GM10847 (cell line): ENCODE results near the gene GRID2IP.

Experiments
- POLR2A ChIP-seq: IDR thresholded peaks from 2 replicates; pipeline ENCODE4 v1.6.1; 2011; ENCODE audit not compliant: insufficient read length; ENCODE audit errors: extremely low read depth

The GRID2IP gene

DNA sequence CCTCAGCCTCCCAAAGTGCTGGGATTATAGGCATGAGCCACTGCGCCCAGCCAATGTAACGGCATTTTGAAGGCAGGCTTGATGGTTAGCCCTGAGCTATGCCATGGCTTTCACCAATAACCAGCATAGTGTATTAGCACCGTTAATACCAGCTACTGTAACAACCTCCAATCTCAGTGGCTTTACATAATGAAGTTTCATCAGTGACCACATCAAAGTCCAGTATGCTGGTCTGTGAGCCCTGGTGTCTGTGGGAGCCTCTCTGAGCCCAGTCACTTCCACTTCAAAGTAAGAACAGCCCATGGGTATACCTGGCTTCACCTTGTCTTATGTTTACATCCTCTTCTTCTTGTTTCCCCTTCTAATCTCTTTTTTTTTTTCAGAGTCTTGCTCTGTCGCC lies 14.4 kb upstream of the GRID2IP start:
- TF ChIP-seq POLR2A = no peak

DNA sequence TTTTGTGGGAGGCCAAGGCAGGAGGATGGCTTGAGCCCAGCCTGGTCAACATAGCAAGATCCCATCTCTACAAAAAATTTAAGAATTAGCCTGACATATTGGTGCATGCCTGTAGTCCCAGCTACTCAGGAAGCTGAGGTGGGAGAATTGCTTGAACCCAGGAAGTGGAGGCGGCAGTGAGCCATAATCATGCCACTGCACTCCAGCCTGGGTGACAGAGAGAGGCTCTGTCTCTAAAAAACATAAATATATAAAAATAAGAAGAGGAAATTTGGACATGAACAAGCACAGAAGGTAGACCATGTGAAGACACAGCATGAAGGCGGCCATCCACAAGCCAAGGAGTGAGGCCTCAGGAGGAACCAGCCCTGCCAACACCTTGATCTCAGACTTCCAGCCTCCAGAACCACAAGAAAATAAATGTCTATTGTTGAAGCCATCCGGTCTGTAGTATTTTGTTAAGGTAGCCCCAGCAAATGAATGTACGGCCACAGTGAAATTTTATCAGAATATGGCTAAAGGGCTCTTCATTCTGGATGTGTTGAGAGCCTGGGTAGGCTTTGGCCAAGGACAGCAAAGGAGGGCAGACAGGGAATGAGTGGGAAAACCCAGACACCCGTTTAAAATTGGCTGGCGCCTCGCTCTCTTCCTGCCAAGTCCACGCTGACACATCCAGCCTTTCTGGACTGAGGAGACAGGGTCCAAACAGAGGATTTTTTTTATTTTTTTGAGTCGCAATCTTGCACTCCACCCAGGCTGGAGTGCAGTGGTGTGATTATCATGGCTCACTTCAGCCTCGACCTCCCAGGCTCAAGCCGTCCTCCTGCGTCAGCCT lies 12.9 kb upstream of the GRID2IP start:
- TF ChIP-seq POLR2A = no peak

DNA sequence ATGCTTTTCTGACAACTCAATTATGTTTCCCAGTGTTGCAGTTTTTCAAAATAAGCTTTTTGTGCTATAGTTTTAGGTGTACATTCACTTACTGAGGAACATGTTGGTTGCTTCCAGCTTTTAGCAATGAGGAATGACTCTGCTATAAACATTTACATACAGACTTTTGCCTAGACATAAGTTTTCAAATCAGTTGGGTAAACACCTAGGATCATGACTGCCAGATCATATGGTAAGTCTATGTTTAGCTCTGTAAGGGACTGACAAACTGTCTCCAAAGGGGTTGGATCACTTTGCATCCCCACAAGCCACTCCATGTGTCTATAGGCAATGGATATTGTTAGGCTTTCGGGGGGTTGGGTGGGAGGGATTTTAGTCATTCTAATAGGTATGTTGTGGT lies 10.8 kb upstream of the GRID2IP start:
- TF ChIP-seq POLR2A = no peak

DNA sequence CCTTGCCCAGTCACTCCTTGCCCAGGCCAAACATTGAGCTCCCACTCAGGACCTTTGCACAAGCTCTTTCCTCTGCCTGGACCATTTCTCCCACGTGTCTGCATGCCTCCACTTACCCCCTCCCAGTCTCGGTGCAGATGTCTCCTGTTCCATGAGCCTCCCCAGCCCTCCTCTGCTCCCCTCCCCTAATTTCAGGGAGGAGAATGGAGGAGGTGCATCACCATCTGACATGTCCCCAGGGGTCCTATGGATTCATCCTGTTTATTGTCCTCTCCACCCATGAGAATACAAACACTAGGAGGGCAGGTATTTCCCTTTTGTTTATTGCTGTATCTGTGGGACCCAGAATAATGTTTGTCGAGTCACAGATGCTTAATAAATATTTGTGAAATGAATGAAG lies 8.6 kb upstream of the GRID2IP start:
- no peak for TF ChIP-seq POLR2A

DNA sequence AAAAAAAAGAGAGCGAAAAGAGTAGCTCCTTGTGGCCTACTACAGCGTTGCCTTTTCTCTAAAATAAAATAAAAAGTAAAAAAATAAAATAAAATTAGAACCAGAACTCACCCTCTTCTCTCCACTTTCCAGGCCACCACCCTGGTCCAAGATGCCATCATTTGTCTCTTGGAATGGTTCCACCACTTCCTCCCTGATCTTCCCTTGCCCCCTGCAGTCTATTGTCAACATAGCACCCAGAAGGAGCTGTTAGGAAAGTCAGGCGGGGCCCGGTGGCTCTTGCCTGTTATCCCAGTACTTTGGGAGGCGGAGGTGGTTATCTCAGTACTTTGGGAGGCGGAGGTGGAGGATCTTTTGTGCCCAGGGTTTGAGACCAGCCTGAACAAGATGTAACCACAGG lies 7.6 kb upstream of the GRID2IP start:
- TF ChIP-seq POLR2A = no peak

DNA sequence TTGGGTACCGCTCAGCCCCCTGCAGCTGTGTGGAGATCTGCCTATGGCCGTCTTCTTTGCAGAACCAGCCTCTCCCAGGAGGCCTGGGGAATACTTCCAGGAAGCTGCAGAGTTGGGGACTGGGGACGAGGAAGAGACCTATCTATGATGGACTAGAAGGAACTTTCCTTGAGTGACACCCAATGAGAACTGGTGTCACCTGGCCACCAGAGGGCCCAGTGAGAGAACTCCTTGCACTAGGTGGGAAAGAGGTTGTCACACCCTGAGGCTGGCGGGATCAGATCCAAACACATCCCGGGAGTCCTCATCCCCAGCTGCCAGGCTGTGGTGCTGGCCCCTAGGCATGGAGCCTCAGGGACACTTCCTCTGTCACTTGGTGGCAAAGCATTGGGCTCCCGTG lies 4.9 kb upstream of the GRID2IP start:
- TF ChIP-seq POLR2A = no peak

DNA sequence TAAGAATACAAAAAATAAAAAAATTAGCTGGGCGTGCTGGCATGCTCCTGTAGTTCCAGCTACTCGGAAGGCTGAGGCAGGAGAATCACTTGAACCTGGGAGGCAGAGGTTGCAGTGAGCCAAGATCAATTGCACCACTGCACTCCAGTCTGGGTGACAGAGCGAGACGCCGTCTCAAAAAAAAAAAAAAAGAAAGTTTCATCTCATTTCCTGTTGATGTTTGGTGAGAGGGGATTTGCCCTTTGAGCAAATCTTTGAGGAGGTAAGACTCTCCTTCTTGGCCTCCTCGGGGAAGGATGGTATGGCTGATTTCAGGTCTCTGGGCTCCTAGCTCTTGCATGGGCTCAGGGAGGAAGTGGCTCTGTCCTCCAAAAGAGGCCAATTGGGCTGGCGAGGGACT lies 3.6 kb upstream of the GRID2IP start:
- no peak for TF ChIP-seq POLR2A

DNA sequence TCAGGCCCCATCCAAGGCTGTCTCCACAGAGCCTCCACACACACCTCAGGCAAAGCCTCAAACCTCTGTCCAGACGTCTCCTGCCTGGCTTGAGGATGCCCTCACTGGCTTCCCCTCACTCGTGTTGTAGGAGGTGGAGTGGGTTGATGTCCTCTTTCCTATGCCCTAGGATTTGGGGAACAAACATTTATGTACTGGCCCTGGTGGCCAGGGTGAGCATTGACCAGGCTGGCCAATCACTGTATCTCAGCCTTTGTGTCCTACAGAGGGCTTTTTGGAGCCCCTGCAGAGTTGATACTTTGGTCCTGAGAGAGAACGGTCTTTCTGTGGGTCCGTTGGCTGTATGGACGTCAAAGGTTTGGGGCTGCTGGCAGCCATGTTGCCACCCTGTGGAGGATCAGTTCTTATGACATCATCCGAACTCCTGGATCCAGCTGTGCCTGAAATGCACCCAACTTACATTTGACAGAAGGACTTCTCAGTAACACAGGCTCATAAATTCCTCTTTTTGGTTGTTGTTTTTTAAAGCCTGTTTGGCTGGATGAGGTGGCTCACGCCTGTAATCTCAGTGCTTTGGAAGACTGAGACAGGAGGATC lies 2.3 kb upstream of the GRID2IP start:
- no peak for TF ChIP-seq POLR2A

DNA sequence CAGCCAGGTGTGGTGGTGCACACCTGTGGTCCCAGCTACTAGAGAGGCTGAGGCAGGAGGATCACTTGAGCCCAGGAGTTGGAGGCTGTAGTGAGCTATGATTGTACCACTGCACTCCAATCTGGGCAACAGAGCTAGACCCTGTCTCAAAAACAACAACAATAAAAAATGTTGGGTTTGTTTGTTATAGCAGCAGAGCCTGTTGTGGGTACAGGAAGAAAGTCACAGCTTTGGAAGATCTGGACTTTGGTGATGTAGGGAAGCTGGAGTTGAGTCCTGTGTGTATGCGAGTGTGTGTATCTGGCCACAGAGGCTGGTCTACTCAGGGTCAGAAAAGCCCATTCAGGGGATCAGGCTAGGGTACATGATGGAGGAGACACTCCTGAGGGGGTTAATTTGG lies 3.9 kb downstream of the GRID2IP start:
- TF ChIP-seq POLR2A = no peak

DNA sequence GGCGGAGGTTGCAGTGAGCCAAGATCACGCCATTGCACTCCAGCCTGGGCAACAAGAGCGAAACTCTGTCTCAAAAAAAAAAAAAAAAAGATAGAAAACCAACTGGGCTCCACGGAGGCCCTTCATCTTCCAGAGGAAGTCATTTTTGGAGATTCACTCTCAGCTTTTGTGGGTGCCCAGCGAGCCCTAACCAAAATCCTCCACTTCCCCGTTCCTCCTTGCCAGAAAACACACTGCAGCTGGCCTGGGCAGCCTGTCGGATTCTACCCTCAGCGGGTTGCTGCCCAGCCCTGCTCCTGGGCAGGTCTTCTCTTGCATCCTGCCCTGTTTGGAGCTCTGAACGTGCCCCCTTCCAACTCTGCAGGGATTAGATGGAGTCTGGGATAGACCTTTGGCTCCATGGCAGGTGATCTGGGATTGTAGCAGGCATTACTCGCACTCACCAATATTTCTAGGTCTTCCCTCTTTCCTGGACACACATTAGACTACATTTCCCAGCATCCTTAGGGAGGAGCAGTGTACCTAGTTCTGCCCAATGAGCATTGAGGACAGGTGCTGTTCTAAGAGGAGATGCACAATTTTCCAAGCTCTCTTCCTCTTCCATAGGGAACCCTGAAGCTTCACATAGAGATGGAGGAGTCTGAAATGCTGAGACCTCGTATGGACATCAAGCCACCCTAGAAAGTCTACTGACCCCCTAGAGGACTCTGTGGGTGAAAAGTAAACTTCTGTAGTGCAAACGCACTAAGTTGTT lies 4.6 kb downstream of the GRID2IP start:
- TF ChIP-seq POLR2A = no peak

DNA sequence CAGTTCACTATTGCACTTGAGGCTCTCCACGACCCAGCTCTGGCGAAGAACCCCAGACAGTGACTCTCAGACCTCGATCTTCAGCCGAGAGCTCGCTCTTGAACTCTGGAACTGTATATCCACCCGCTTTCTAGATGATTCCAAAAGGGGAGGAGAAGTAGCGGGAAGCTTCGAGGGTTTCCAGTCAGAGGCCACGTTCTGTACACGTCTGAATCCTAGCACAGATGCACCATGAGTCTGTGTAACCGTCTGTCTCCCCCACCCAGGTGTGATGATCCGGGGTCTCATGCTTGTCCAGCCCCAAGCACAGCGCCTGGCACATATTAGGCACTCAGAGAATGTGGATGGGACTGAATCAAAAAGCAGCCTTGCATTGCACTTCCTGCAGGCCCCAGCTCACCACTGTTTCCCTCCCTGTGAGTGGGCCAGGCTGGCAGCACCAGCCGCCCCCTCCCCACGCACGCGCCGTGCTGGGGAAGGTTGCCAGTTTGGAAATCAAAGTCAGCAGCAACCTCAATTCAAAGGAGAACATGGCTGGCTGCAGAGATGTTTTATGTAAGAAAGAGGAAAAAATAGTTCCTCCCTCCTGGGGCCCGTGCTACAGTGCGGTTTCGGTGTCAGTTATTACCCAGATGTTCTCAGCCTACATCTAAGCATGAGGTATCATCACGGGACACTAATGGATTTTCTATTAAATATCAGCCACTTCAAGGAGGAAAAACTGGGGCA lies 5.7 kb downstream of the GRID2IP start:
- no peak for TF ChIP-seq POLR2A

DNA sequence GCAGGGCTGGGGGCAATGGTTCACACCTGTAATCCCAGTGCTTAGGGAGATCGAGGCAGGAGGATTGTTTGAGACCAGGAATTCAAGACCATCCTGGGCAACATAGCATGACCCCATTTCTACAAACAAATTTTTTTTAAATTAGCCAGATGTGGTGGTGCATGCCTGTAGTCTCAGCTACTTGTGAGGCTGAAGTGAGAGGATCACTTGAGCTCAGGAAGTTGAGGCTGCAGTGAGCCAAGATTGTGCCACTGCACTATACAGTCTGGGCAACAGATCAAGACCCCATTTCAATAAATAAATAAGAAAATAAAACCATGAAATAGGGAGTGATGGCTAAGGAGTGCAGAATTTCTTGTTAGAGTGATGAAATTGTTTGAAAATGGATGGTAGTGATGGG lies 8.9 kb downstream of the GRID2IP start:
- no peak for TF ChIP-seq POLR2A

DNA sequence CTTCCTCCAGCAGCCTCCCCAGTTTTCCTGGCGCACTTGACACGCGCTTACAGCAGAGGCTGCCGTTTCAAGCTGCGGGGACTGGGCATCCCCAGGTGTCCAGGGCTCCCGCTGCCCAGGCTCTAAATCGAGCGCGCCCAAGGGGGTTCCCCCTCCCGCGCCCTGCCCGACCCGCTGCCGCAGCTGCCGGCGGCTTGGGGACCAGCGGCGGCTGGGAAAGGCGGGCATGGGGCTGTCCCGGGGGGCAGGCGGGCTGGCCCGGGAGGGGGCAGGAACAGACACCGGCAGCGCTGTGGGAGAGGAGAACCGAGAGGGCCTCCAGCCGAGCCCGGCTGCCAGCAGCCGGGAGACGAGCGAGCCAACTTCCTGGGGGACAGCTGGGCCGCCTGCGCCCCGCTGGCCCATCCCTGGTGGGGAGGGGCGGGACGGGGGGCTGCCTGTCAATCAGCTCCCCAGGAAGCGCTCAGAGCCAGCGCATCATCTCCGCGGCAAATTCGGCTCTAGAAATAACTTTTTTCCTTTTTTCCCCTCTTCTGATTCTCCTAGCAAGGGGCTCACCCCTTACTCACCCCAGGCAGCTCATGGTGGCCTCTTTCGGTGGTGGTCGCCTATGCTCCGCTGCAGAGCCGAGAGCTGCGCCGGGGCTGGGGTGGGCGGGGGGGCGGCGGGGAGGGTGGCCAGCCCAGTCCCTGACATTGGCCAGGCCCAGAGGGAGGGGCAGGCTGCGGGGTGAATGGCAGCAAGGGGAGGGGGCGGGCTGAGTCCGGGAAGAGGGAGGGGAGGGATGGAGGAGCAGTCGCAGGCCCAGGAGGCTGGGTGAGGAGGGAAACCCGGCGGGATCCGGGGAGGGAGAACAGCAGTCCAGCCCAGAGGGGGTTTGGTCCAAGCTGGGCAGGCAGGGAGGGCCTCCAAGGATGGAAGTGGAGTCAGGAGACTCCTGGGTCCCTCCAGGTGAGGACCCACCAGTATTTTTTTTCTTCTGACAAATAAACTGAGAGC lies 14.7 kb downstream of the GRID2IP start:
- TF ChIP-seq POLR2A = no peak

DNA sequence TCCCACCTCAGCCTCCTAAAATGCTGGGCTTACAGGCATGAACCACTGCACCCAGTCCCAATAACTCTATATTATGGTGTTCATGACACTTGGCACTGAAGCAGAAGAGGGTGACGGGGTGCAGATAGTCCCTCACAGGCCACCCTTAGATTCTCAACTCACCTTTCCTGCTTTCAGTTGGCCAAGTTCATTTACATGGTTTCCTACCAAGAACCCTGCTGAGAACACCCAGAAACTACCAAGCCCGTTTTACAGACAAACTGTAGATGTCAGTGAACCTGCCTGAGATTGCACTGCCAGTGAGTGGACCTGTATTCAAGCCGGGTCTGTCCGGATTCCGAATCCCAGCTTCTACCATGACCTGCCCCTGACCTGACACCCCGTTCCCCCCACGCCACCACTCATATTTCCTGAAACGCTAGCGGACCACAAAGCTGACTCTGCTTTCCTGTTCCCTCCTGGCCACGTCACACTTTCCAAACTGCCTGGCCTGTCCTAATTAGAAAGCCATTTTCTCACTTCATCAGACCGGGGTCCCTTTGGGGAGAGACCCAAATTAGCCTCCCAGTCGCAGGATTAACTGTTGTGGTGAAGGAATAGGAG lies 17.3 kb downstream of the GRID2IP start:
- TF ChIP-seq POLR2A = no peak
